AG04450 (cell line): ENCODE measurements around the gene CDC42EP5. TPM values are rescaled to one million over a fixed set of nuclear protein-coding genes. Genes with fewer than 3 reads are reported as not detected.
A peak's percentile ranks its signal among the peaks of the same experiment; 100 is the strongest.

ENCODE experiments used
- CTCF ChIA-PET: fragments of 300-600, 350-600 bp; formaldehyde crosslinking; extraction: SDS; loops from one replicate; lab custom pipeline; 2022; ENCODE audit warnings: antibody characterized with exemption, inconsistent platforms; lab: Charles Lee
- POLR2A ChIA-PET: fragments of 350-600 bp; formaldehyde crosslinking; extraction: SDS; loops from one replicate; lab custom pipeline; 2021; ENCODE audit warnings: antibody characterized with exemption, inconsistent platforms; lab: Yijun Ruan, JAX
- DNase-seq: peaks from one replicate; pipeline ENCODE4 v3.0.0-alpha.2; 2011; ENCODE audit warnings: low read depth, low spot score
- H3K27ac ChIP-seq: one replicate; pipeline ENCODE4 v1.5.1; 2012; ENCODE audit warnings: low read depth, low read length, control low read depth
- H3K27me3 ChIP-seq: one replicate; pipeline ENCODE4 v1.6.0; 2012; ENCODE audit warnings: low read length; ENCODE audit not compliant: control insufficient read depth, insufficient read depth
- H3K4me3 ChIP-seq: 2 replicates; pipeline ENCODE4 v1.5.1; 2011; ENCODE audit warnings: mild to moderate bottlenecking, low read depth, low read length, control low read depth
- H3K9me3 ChIP-seq: 2 replicates; pipeline ENCODE4 v1.5.1; 2012; ENCODE audit warnings: low read length; ENCODE audit not compliant: control insufficient read depth, insufficient read depth
- polyA plus RNA-seq: library from polyadenylated mRNA; depleted of rRNA; stranded (reverse); fragments of >200 nt; gene quantifications from 2 replicates; pipeline ENCODE4 v1.2.3, GENCODE V29; 2011
- TF ChIP-seq, protein P1 (sequence below): IDR thresholded peaks from 2 replicates; pipeline ENCODE4 v1.5.1; 2011; ENCODE audit warnings: low read depth, low read length, control low read depth, inconsistent platforms

The CDC42EP5 gene
- polyA plus RNA-seq, 1 experiment, result 12.3 TPM

DNA sequence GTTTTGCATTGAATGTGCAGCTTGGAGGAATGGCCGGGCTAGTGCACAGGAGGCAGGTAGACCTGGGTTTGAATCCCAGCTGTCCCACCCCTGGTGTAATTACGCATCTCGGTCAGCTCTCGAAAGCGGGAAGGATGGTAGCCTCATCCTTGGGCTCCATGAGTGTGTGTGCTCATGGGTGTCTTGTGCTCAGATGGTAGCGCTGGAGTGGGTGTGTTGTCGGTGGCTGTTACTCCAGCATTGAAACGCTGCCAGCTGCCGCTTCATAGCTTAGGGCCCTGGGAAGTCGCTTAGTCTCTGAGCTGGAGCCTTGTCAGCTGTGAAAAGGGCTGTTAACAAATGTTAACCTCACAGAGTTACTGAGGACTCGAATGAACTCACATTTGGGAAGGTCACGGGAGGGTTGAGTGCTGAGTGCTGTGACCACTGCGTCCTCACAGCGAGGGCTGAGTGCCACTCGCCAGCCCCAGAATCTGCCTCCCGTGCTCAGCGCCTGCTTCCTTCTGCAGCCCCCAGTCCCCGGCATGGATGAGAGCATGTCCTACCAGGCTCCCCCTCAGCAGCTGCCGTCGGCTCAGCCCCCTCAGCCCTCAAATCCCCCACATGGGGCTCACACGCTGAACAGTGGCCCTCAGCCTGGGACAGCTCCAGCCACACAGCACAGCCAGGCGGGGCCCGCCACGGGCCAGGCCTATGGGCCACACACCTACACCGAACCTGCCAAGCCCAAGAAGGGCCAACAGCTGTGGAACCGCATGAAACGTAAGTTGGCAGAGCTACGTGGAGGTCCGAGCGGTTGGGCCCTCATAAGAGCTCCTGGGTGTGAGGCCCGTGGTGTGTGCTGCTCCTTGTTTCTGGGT is 18.9 kb downstream of the CDC42EP5 start:
- TF ChIP-seq, protein P1, sequence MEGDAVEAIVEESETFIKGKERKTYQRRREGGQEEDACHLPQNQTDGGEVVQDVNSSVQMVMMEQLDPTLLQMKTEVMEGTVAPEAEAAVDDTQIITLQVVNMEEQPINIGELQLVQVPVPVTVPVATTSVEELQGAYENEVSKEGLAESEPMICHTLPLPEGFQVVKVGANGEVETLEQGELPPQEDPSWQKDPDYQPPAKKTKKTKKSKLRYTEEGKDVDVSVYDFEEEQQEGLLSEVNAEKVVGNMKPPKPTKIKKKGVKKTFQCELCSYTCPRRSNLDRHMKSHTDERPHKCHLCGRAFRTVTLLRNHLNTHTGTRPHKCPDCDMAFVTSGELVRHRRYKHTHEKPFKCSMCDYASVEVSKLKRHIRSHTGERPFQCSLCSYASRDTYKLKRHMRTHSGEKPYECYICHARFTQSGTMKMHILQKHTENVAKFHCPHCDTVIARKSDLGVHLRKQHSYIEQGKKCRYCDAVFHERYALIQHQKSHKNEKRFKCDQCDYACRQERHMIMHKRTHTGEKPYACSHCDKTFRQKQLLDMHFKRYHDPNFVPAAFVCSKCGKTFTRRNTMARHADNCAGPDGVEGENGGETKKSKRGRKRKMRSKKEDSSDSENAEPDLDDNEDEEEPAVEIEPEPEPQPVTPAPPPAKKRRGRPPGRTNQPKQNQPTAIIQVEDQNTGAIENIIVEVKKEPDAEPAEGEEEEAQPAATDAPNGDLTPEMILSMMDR, result no peak
- POLR2A ChIA-PET, result interaction anchor here (1.3 kb wide), 1 partner anchor 8 kb away, joined by 3 read pairs; no protein-coding TSS in a partner anchor
- CTCF ChIA-PET, result interaction anchor here (1.2 kb wide), 1 partner anchor 24 kb away, joined by 3 read pairs; no protein-coding TSS in a partner anchor
- Histone ChIP-seq H3K4me3 (no peak overlapping the region), H3K27me3 (no peaks in the 10 kb centered on the region), H3K9me3 (no peaks in the 10 kb centered on the region; the same call in 1 of the 2 replicates), H3K27ac (no peak overlapping the region)
- no peak for DNase-seq

DNA sequence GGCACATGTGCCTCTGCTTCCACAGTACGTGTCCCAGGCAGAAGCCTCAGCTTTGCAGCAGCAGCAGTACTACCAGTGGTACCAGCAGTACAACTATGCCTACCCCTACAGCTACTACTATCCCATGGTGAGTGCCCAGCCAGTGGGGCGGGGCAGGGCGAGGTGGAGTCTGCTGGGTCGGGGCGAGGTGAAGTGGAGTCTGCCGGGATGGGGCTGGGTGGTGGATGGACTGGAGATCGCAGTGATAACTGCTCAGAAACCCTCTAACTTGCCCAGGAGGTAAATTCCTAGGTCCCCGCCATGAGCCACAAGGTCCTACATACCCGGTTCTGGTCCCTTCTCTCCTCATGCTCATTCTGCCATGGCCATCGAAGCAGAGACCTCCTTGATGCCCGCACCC is 20.5 kb downstream of the CDC42EP5 start:
- no peaks in the 10 kb centered on the region for H3K27me3 ChIP-seq
- H3K9me3 ChIP-seq, result no peaks in the 10 kb centered on the region; the same call in 1 of the 2 replicates
- TF ChIP-seq, protein P1, result no peak
- ChIA-PET CTCF (no interaction called here), POLR2A (no interaction called here)
- H3K4me3 ChIP-seq, result no peak overlapping the region
- no peak for DNase-seq
- no peak overlapping the region for H3K27ac ChIP-seq

DNA sequence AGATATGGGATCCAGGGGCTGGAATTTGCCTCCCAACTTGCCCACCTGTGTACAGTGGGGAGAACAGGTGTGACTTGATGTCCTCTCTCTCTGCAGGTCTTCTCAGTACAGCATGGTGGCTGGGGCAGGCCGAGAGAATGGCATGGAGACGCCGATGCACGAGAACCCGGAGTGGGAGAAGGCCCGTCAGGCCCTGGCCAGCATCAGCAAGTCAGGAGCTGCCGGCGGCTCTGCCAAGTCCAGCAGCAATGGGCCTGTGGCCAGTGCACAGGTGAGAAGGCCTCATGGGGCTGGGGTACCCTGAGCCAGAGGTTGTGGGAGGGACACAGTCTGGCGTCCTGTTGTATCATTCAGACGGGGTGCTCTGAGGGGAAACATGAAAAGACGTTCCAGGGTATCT is 21.1 kb downstream of the CDC42EP5 start:
- Histone ChIP-seq H3K9me3 (no peaks in the 10 kb centered on the region; the same call in 1 of the 2 replicates), H3K4me3 (no peak overlapping the region), H3K27me3 (no peaks in the 10 kb centered on the region), H3K27ac (no peak overlapping the region)
- POLR2A ChIA-PET, result interaction anchor here (4.6 kb wide), 1 partner anchor 9 kb away, joined by 87 read pairs; the partner anchor contains the start of gene LENG9
- TF ChIP-seq, protein P1, result no peak
- CTCF ChIA-PET, result no interaction called here
- no peak for DNase-seq

DNA sequence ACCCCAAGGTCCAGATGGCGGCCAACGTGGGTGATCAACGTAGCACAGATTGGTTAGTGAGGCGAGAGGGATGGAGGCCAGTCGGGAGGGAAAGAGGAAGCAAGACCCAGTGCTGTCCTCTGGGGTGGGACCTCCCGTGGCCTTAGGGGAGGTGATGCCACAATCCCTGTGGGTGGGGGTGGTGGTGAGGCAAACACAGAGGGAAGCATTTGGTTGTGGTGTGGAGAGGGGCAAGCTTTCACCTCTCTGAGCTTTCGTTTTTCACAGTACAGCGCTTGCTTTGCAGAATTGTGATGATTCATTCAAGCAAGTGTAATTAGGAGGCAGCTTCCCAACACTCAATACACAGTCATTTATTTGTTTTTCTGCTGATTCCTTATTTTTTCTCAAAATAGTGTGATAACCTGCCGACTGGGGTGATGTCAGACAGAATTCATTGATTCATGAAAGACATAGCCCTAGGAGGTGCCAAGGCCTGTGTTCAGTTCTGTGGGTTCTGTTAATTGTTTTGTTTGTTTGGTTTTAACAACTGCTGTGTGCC is 21.7 kb downstream of the CDC42EP5 start:
- TF ChIP-seq, protein P1, result no peak
- ChIA-PET POLR2A (interaction anchor here (4.6 kb wide), 1 partner anchor 9 kb away, joined by 87 read pairs; the partner anchor contains the start of gene LENG9), CTCF (interaction anchor here (0.6 kb wide), 1 partner anchor 1198 kb away, joined by 3 read pairs; no protein-coding TSS in a partner anchor)
- Histone ChIP-seq H3K27ac (no peak overlapping the region), H3K27me3 (no peaks in the 10 kb centered on the region), H3K9me3 (no peaks in the 10 kb centered on the region), H3K4me3 (peak overlapping the region; percentile 97; the same call in 1 of the 2 replicates)
- DNase-seq, result no peak
